HG03025 (cell line): Measurements from ENCODE around the gene ATXN1.
"Not testable (repeated sequence)": the region's sequence is repeated elsewhere in the genome, so short reads cannot be mapped to it uniquely, and the experiment has no call there.

Source experiments
- ATAC-seq: cut with Tn5 transposase; IDR thresholded peaks from one replicate; pipeline ENCODE4 v1.9.1; 2021; ENCODE audit warnings: mild to moderate bottlenecking, moderate library complexity; ENCODE audit not compliant: unreplicated experiment, low FRiP score

Gene ATXN1

GRCh38 chr6:16409531-16410441 lies 351.5 kb downstream of the ATXN1 start:
- no peak for ATAC-seq

GRCh38 chr6:16408766-16409165 lies 352.5 kb downstream of the ATXN1 start:
- ATAC-seq, result no peak

GRCh38 chr6:16406966-16407365 lies 354.3 kb downstream of the ATXN1 start:
- ATAC-seq, result no peak

GRCh38 chr6:16406538-16406937 lies 354.7 kb downstream of the ATXN1 start:
- ATAC-seq, result not testable (repeated sequence)

GRCh38 chr6:16405375-16405774 lies 355.9 kb downstream of the ATXN1 start:
- no peak for ATAC-seq

- ATAC-seq, result no peak
Measured at GRCh38 chr6:16404456-16404855, 356.8 kb downstream of the ATXN1 start.

GRCh38 chr6:16403831-16404230 lies 357.4 kb downstream of the ATXN1 start:
- ATAC-seq, result no peak

- ATAC-seq, result no peak
Measured at GRCh38 chr6:16402581-16402900, 358.7 kb downstream of the ATXN1 start.

GRCh38 chr6:16400248-16400760 lies 361.0 kb downstream of the ATXN1 start:
- no peak for ATAC-seq

- ATAC-seq, result no peak
Measured at GRCh38 chr6:16399695-16400094, 361.6 kb downstream of the ATXN1 start.

GRCh38 chr6:16399158-16399557 lies 362.1 kb downstream of the ATXN1 start:
- no peak for ATAC-seq

GRCh38 chr6:16398587-16398986 lies 362.7 kb downstream of the ATXN1 start:
- ATAC-seq, result no peak

GRCh38 chr6:16397623-16398022 lies 363.6 kb downstream of the ATXN1 start:
- ATAC-seq, result no peak

- ATAC-seq, result no peak
Measured at GRCh38 chr6:16396497-16397319, 364.6 kb downstream of the ATXN1 start.

- no peak for ATAC-seq
Measured at GRCh38 chr6:16394632-16395031, 366.6 kb downstream of the ATXN1 start.

- ATAC-seq, result no peak
Measured at GRCh38 chr6:16393326-16393725, 367.9 kb downstream of the ATXN1 start.

GRCh38 chr6:16392010-16392409 lies 369.2 kb downstream of the ATXN1 start:
- ATAC-seq, result no peak

- ATAC-seq, result no peak
Measured at GRCh38 chr6:16391451-16391912, 369.8 kb downstream of the ATXN1 start.

GRCh38 chr6:16390909-16391450 lies 370.3 kb downstream of the ATXN1 start:
- ATAC-seq, result not testable (repeated sequence)

- no peak for ATAC-seq
Measured at GRCh38 chr6:16389642-16390041, 371.6 kb downstream of the ATXN1 start.

GRCh38 chr6:16388488-16388887 lies 372.8 kb downstream of the ATXN1 start:
- ATAC-seq, result no peak
